Hepatocyte (in vitro differentiated cells): ENCODE measurements around the gene RAPGEF5.

Source experiments
- EZH2phosphoT487 ChIP-seq: fragments of 200-600 bp; sonication (generic); IDR thresholded peaks from one replicate; pipeline ENCODE4 v1.6.1; 2018; ENCODE audit warnings: antibody characterized with exemption, mild to moderate bottlenecking, low read depth, moderate library complexity; ENCODE audit not compliant: unreplicated experiment, severe bottlenecking
- TF ChIP-seq, protein P1 (sequence below): fragments of 200-600 bp; sonication (generic); IDR thresholded peaks from 2 replicates; pipeline ENCODE4 v1.5.1; 2016; ENCODE audit warnings: antibody characterized with exemption, mild to moderate bottlenecking; ENCODE audit not compliant: poor library complexity

DNA sequence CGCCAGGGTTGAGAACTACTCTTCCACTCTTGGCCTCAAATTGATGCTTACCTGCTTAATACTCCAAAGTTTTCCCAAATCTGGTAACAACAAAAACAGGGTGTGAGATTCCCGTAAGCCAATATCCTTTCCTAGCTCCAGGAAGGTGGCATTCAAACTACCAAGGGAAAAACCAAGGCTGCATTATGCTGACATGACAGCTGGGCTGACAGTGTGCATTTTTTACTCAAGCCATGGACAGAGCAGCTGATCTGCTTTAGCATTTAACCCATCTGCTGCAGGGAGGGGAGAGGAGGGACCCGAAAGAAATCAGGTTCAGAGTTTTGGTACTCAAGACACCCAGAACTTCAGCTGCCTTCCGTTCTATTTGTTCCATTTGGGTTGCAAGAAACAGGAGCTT lies 49.8 kb upstream of the RAPGEF5 start:
- no peak for TF ChIP-seq EZH2phosphoT487
- TF ChIP-seq, protein P1, sequence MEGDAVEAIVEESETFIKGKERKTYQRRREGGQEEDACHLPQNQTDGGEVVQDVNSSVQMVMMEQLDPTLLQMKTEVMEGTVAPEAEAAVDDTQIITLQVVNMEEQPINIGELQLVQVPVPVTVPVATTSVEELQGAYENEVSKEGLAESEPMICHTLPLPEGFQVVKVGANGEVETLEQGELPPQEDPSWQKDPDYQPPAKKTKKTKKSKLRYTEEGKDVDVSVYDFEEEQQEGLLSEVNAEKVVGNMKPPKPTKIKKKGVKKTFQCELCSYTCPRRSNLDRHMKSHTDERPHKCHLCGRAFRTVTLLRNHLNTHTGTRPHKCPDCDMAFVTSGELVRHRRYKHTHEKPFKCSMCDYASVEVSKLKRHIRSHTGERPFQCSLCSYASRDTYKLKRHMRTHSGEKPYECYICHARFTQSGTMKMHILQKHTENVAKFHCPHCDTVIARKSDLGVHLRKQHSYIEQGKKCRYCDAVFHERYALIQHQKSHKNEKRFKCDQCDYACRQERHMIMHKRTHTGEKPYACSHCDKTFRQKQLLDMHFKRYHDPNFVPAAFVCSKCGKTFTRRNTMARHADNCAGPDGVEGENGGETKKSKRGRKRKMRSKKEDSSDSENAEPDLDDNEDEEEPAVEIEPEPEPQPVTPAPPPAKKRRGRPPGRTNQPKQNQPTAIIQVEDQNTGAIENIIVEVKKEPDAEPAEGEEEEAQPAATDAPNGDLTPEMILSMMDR: no peak
